Vagina (tissue), 2 donors: ENCODE data around the gene DUSP16. TPM values are rescaled to one million over a fixed set of nuclear protein-coding genes. Genes with fewer than 3 reads are reported as not detected.

Experiments used
- DNase-seq, 2 donors: peaks; one replicate each; pipeline ENCODE4 v3.0.0-alpha.2; 2017; ENCODE audit errors: extremely low spot score in 2 of 2
- H3K27ac ChIP-seq: fragments of 200-600 bp; sonication (generic); one replicate; pipeline ENCODE4 v1.5.1; 2019
- H3K27me3 ChIP-seq: fragments of 200-600 bp; sonication (generic); one replicate; pipeline ENCODE4 v1.5.1; 2019
- H3K36me3 ChIP-seq, 2 donors: fragments of 200-600 bp; sonication (generic); one replicate each; pipeline ENCODE4 v1.5.1; 2017 to 2019
- H3K4me1 ChIP-seq: fragments of 200-600 bp; sonication (generic); one replicate; pipeline ENCODE4 v1.5.1; 2019
- H3K4me3 ChIP-seq, 2 donors: fragments of 200-600 bp; sonication (generic); 1 replicate in 1 of 2; 2 replicates in 1 of 2; pipeline ENCODE4 v1.5.1; 2016 to 2019
- H3K9me3 ChIP-seq: fragments of 200-600 bp; sonication (generic); one replicate; pipeline ENCODE4 v1.5.1; 2019
- POLR2A ChIP-seq, 2 donors: fragments of 450-650 bp; IDR thresholded peaks; one replicate each; pipeline ENCODE4 v1.6.1; 2017; ENCODE audit warnings: antibody characterized with exemption in 2 of 2, mild to moderate bottlenecking in 2 of 2, moderate library complexity in 2 of 2
- POLR2AphosphoS5 ChIP-seq, 2 donors: sonication (generic); formaldehyde crosslinking; IDR thresholded peaks; one replicate each; pipeline ENCODE4 v1.9.0; 2017; ENCODE audit warnings: antibody characterized with exemption in 2 of 2, mild to moderate bottlenecking in 2 of 2, low read depth in 1 of 2; ENCODE audit not compliant: insufficient read depth in 1 of 2
- intact Hi-C: fragments of 100-400 bp; cut with DNase I; formaldehyde crosslinking; loops from one replicate; pipeline ENCODE4 v1.15.1; 2023
- total RNA-seq: library from RNA; depleted of rRNA; stranded (reverse); fragments of >200 nt; gene quantifications from one replicate; pipeline ENCODE4 v1.2.3, GENCODE V29; 2016
- TF ChIP-seq, protein P1 (sequence below), 3 experiments: fragments of 450-650 bp in 2 of 3; fragments of 200-600 bp in 1 of 3; sonication (generic) in 1 of 3; IDR thresholded peaks; one replicate each; pipeline ENCODE4 v1.5.1; 2017 to 2019; ENCODE audit warnings: antibody characterized with exemption in 3 of 3, mild to moderate bottlenecking in 2 of 3, moderate library complexity in 2 of 3

The DUSP16 gene
- total RNA-seq, 1 donor from 2014 or later = 30.9 TPM

DNA sequence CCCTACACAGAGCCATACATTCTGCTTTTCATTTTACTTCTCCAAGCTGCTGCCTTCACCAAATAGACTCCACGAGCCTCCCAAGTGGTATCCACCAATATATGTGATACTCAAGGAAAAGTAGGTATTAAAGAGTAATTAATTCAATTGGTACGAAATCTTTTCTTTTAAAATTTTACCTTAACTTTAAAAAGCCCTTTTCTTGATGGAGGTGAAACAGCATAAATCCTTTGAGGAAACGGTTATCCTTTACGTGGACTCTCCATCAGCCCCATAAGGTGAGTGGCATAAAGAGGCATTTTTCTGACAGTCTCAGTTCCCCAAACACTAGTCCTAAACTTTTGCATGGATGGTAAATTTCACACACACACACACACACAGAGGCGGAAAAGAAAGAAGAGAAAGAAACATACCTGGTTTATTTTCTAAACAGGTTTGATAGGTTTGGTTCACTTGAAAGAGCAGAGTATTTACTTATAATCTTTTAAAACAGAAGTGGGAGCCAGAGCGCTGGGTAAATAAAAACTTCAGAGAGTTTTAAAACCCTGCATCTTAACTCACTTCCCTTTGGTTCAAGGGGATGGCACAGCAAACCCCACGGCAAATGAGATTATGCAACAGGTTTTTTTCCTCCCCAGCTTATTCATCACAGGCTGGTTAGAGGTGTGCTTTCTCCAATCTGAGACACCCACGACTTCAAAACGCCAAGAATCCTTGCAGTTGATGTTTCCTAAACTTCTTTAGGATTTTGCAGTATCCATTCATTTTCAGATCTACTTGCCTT is 1.9 kb downstream of the DUSP16 start:
- DNase-seq = no peak
- Histone ChIP-seq H3K36me3 (no peaks in the 10 kb centered on the region), H3K27ac (peak overlapping the region; percentile 100), H3K27me3 (no peaks in the 10 kb centered on the region), H3K9me3 (no peaks in the 10 kb centered on the region), H3K4me1 (peaks cover 34% of the 10 kb centered on the region), H3K4me3 (peak overlapping the region; percentile 89 to 99)
- TF ChIP-seq POLR2A (IDR thresholded peaks at IDR 0.05) (peak in 1 of 2 donors; percentile 86), POLR2AphosphoS5 (IDR thresholded peaks at IDR 0.05; ENCODE audit: insufficient read depth in 1 of 2, low read depth in 1 of 2) (peak in 1 of 2 donors; percentile 90)
- TF ChIP-seq, protein P1, sequence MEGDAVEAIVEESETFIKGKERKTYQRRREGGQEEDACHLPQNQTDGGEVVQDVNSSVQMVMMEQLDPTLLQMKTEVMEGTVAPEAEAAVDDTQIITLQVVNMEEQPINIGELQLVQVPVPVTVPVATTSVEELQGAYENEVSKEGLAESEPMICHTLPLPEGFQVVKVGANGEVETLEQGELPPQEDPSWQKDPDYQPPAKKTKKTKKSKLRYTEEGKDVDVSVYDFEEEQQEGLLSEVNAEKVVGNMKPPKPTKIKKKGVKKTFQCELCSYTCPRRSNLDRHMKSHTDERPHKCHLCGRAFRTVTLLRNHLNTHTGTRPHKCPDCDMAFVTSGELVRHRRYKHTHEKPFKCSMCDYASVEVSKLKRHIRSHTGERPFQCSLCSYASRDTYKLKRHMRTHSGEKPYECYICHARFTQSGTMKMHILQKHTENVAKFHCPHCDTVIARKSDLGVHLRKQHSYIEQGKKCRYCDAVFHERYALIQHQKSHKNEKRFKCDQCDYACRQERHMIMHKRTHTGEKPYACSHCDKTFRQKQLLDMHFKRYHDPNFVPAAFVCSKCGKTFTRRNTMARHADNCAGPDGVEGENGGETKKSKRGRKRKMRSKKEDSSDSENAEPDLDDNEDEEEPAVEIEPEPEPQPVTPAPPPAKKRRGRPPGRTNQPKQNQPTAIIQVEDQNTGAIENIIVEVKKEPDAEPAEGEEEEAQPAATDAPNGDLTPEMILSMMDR (IDR thresholded peaks at IDR 0.05) = no peak
- intact Hi-C loops = loop anchor here (5.0 to 10.0 kb wide), 2 partner anchors 48 to 166 kb away; no protein-coding TSS in a partner anchor

DNA sequence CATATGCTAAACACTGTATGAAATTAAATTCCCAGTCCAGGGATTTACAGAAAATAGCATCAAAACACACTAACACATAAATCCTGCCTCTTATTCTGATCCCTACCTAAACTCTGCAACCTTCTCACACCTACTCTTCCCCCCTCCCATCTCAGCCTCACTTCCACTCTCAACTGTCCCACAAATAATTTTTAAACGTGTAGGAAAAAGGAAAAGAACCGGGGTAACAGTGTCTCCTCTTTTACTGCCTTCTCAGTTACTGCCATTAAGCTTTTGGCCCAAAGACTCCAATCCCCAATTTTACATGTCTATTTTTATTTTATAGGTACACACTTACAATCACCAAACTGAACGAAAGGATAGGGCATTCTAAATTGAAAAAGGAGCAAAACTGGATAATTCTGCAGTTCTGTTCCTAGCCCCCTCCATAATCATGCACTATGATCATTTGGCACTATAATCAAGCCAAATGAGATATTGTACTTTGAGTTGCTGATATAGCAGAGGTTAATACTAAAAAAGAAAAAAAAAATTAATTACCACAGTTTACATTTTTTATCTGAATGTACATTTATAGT is 2.9 kb downstream of the DUSP16 start:
- Histone ChIP-seq H3K4me1 (peaks cover 37% of the 10 kb centered on the region), H3K9me3 (no peaks in the 10 kb centered on the region), H3K27ac (peak overlapping the region; percentile 100), H3K27me3 (no peaks in the 10 kb centered on the region), H3K4me3 (peak overlapping the region in 1 of 2 donors; percentile 89), H3K36me3 (no peaks in the 10 kb centered on the region)
- no peak for TF ChIP-seq POLR2AphosphoS5 (IDR thresholded peaks at IDR 0.05; ENCODE audit: insufficient read depth in 1 of 2, low read depth in 1 of 2)
- TF ChIP-seq, protein P1 (IDR thresholded peaks at IDR 0.05) = no peak
- TF ChIP-seq POLR2A (IDR thresholded peaks at IDR 0.05) = no peak
- no peak for DNase-seq
- intact Hi-C loops = loop anchor here (5.0 to 10.0 kb wide), 2 partner anchors 48 to 165 kb away; no protein-coding TSS in a partner anchor

DNA sequence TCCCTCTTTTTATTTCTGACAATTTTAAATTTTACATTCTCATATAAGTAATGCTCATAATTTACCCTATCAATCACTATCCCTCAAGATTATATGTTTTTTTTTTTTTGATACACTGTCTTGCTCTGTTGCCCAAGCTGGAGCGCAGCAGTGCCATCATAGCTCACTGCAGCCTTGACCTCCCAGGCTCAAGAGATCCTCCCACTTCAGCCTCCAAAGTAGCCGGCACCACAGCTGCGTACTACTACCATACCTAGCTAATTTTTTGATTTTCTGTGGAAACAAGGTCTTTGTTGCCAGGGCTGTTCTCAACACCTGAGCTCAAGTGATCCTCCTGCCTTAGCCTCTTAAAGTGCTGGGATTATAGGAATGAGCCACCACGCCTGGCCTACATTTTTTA is 4.4 kb downstream of the DUSP16 start:
- Histone ChIP-seq H3K4me3 (no peak overlapping the region), H3K27ac (no peak overlapping the region)

DNA sequence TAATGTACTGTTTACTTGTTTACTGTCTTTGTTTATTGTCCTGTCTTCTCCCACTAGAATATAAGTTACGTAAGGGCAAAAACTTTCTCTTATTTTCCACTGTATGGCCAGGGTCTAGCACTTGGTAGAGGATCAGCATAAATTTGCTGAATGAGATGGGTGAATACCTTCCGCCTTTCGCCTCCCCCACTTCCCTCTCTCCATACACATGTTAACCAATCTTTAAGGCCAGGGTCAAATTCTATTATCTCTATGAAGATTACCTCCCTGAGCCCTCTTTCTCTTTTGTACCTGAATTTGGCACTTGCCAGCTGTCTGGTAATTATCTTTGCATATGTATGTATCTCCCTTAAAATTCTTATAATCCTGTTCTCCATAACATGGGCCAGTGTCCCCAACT is 4.9 kb downstream of the DUSP16 start:
- TF ChIP-seq POLR2A (IDR thresholded peaks at IDR 0.05) = no peak
- no peak for TF ChIP-seq POLR2AphosphoS5 (IDR thresholded peaks at IDR 0.05; ENCODE audit: insufficient read depth in 1 of 2, low read depth in 1 of 2)
- TF ChIP-seq, protein P1 (IDR thresholded peaks at IDR 0.05) = no peak
- peaks cover 26% of the 10 kb centered on the region for H3K4me1 ChIP-seq

More for the DNA sequence above, 4.4 kb downstream of the DUSP16 start:
- Histone ChIP-seq H3K27me3 (no peaks in the 10 kb centered on the region), H3K4me1 (peaks cover 31% of the 10 kb centered on the region), H3K9me3 (no peaks in the 10 kb centered on the region), H3K36me3 (no peaks in the 10 kb centered on the region)
- no peak for DNase-seq
- TF ChIP-seq, protein P1 (IDR thresholded peaks at IDR 0.05) = no peak
- no peak for TF ChIP-seq POLR2A (IDR thresholded peaks at IDR 0.05)
- no peak for TF ChIP-seq POLR2AphosphoS5 (IDR thresholded peaks at IDR 0.05; ENCODE audit: insufficient read depth in 1 of 2, low read depth in 1 of 2)
- intact Hi-C loops = no loop called here

DNA sequence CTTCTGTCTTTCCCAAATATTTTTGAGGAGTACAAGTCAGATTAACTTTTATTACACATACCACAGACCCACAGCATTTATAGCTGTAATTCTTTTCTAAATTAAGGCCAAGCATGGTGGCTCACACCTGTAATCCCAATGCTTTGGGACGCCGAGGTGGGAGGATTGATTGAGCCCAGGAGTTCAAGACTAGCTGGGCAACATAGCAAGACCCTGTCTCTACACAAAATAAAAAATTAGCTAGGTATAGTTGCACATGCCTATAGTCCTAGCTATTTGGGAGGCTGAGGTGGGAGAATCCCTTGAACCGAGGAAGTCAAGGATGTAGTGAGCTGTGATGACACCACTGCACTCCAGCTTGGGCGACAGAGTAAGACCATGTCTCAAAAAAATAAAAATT is 7.0 kb downstream of the DUSP16 start:
- Histone ChIP-seq H3K27ac (no peak overlapping the region), H3K36me3 (no peaks in the 10 kb centered on the region), H3K4me3 (no peak overlapping the region), H3K27me3 (no peaks in the 10 kb centered on the region), H3K4me1 (peaks cover 26% of the 10 kb centered on the region), H3K9me3 (no peaks in the 10 kb centered on the region)
- intact Hi-C loops = no loop called here
- no peak for TF ChIP-seq POLR2AphosphoS5 (IDR thresholded peaks at IDR 0.05; ENCODE audit: insufficient read depth in 1 of 2, low read depth in 1 of 2)
- TF ChIP-seq, protein P1 (IDR thresholded peaks at IDR 0.05) = no peak
- no peak for TF ChIP-seq POLR2A (IDR thresholded peaks at IDR 0.05)
- DNase-seq = no peak

More for the DNA sequence above, 4.9 kb downstream of the DUSP16 start:
- Histone ChIP-seq H3K4me3 (no peak overlapping the region), H3K27me3 (no peaks in the 10 kb centered on the region), H3K27ac (no peak overlapping the region), H3K9me3 (no peaks in the 10 kb centered on the region), H3K36me3 (no peaks in the 10 kb centered on the region)
- DNase-seq = no peak
- intact Hi-C loops = no loop called here
